ENCODE results near the gene PTPN5.

DNA sequence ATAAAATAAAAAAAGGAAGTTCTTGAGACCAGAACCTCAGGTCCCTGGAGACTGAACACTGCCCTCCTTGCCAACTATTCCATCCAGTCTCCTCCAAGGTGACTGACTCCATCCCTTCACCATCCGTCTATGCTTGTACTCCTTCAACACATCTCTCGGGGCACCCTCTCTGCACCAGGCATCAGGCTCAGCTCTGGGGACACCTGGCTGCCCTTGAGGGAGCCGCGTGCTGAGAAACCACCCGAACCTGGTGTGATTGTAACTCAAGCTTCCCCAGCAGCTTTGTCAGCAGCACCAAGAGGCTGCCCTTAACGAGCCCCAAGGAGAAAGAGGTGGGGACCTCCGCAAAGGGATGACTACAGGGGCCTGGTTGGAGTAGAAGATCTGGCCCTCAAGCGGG is 1.7 kb downstream of the PTPN5 start:
- TF ChIP-seq, protein P1, sequence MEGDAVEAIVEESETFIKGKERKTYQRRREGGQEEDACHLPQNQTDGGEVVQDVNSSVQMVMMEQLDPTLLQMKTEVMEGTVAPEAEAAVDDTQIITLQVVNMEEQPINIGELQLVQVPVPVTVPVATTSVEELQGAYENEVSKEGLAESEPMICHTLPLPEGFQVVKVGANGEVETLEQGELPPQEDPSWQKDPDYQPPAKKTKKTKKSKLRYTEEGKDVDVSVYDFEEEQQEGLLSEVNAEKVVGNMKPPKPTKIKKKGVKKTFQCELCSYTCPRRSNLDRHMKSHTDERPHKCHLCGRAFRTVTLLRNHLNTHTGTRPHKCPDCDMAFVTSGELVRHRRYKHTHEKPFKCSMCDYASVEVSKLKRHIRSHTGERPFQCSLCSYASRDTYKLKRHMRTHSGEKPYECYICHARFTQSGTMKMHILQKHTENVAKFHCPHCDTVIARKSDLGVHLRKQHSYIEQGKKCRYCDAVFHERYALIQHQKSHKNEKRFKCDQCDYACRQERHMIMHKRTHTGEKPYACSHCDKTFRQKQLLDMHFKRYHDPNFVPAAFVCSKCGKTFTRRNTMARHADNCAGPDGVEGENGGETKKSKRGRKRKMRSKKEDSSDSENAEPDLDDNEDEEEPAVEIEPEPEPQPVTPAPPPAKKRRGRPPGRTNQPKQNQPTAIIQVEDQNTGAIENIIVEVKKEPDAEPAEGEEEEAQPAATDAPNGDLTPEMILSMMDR (IDR thresholded peaks at IDR 0.05) = no peak
- TF ChIP-seq POLR2AphosphoS5 (IDR thresholded peaks at IDR 0.05) (no peak), POLR2A (IDR thresholded peaks at IDR 0.05) (no peak), EP300 (IDR thresholded peaks at IDR 0.05) (no peak)
